Measurements from ENCODE around the gene MTREX.

GRCh38 chr5:55331321-55331720, 23.5 kb downstream of the MTREX start:
- TF ChIP-seq, protein P1, sequence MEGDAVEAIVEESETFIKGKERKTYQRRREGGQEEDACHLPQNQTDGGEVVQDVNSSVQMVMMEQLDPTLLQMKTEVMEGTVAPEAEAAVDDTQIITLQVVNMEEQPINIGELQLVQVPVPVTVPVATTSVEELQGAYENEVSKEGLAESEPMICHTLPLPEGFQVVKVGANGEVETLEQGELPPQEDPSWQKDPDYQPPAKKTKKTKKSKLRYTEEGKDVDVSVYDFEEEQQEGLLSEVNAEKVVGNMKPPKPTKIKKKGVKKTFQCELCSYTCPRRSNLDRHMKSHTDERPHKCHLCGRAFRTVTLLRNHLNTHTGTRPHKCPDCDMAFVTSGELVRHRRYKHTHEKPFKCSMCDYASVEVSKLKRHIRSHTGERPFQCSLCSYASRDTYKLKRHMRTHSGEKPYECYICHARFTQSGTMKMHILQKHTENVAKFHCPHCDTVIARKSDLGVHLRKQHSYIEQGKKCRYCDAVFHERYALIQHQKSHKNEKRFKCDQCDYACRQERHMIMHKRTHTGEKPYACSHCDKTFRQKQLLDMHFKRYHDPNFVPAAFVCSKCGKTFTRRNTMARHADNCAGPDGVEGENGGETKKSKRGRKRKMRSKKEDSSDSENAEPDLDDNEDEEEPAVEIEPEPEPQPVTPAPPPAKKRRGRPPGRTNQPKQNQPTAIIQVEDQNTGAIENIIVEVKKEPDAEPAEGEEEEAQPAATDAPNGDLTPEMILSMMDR (conservative IDR thresholded peaks at IDR 0.05), result no peak
- no peak for TF ChIP-seq ZFX (IDR thresholded peaks at IDR 0.05)

Measured in C4-2B (cell line).